NCI-H510A treated with DMSO at 0.1 percent for 48 hours (cell line): ENCODE results near the gene CUBN.

Source experiments
- DNase-seq: peaks from one replicate; lab custom pipeline; 2025; lab: John Stamatoyannopoulos, UW

Gene CUBN

GRCh38 chr10:16916496-16916895 is 213.1 kb downstream of the CUBN start:
- DNase-seq = no peak

GRCh38 chr10:16915300-16915699 is 214.3 kb downstream of the CUBN start:
- DNase-seq = no peak

- DNase-seq = no peak
Observed at GRCh38 chr10:16913266-16913665, 216.3 kb downstream of the CUBN start.

GRCh38 chr10:16910793-16911164 is 218.8 kb downstream of the CUBN start:
- no peak for DNase-seq

GRCh38 chr10:16909961-16910792 is 219.4 kb downstream of the CUBN start:
- DNase-seq = no peak

- no peak for DNase-seq
Observed at GRCh38 chr10:16909271-16909767, 220.3 kb downstream of the CUBN start.

GRCh38 chr10:16907687-16908086 is 221.9 kb downstream of the CUBN start:
- DNase-seq = no peak

GRCh38 chr10:16905320-16905719 is 224.3 kb downstream of the CUBN start:
- DNase-seq = no peak

- no peak for DNase-seq
Observed at GRCh38 chr10:16904639-16905061, 225.0 kb downstream of the CUBN start.

GRCh38 chr10:16904049-16904448 is 225.6 kb downstream of the CUBN start:
- no peak for DNase-seq

GRCh38 chr10:16902606-16903005 is 227.0 kb downstream of the CUBN start:
- no peak for DNase-seq

- DNase-seq = no peak
Observed at GRCh38 chr10:16901106-16901505, 228.5 kb downstream of the CUBN start.

GRCh38 chr10:16896993-16897392 is 232.6 kb downstream of the CUBN start:
- no peak for DNase-seq

- DNase-seq = no peak
Observed at GRCh38 chr10:16894821-16895220, 234.8 kb downstream of the CUBN start.

- peak; percentile 48 for DNase-seq
Observed at GRCh38 chr10:16893664-16894063, 235.9 kb downstream of the CUBN start.

- DNase-seq = no peak
Observed at GRCh38 chr10:16891375-16892313, 238.0 kb downstream of the CUBN start.

- no peak for DNase-seq
Observed at GRCh38 chr10:16890691-16891090, 238.9 kb downstream of the CUBN start.

GRCh38 chr10:16887565-16887964 is 242.0 kb downstream of the CUBN start:
- no peak for DNase-seq

GRCh38 chr10:16886031-16886430 is 243.6 kb downstream of the CUBN start:
- no peak for DNase-seq

GRCh38 chr10:16884497-16884896 is 245.1 kb downstream of the CUBN start:
- DNase-seq = no peak

GRCh38 chr10:16883084-16883483 is 246.5 kb downstream of the CUBN start:
- no peak for DNase-seq

- DNase-seq = no peak
Observed at GRCh38 chr10:16870331-16870730, 259.3 kb downstream of the CUBN start.

GRCh38 chr10:16867990-16868389 is 261.6 kb downstream of the CUBN start:
- no peak for DNase-seq
